Ascending aorta (tissue), 2 donors: Measurements from ENCODE around the gene TMEM132A. TPM values are rescaled to one million over a fixed set of nuclear protein-coding genes. Genes with fewer than 3 reads are reported as not detected.

Source experiments
- DNase-seq, 2 donors: peaks; one replicate each; pipeline ENCODE4 v3.0.0-alpha.2; 2019; ENCODE audit warnings: low spot score in 2 of 2
- H3K27ac ChIP-seq, 2 donors: fragments of 200-600 bp; sonication (generic); one replicate each; pipeline ENCODE4 v1.5.1; 2016 to 2017; ENCODE audit warnings: mild to moderate bottlenecking in 1 of 2
- H3K27me3 ChIP-seq: fragments of 200-600 bp; sonication (generic); one replicate; pipeline ENCODE4 v1.5.1; 2017
- H3K36me3 ChIP-seq, 2 donors: fragments of 200-600 bp; sonication (generic); one replicate each; pipeline ENCODE4 v1.5.1; 2016
- H3K4me1 ChIP-seq, 2 donors: fragments of 200-600 bp; sonication (generic); one replicate each; pipeline ENCODE4 v1.5.1; 2016 to 2017; ENCODE audit warnings: mild to moderate bottlenecking in 1 of 2
- H3K4me3 ChIP-seq, 2 donors: fragments of 200-600 bp; sonication (generic); one replicate each; pipeline ENCODE4 v1.5.1; 2016 to 2017; ENCODE audit warnings: mild to moderate bottlenecking in 1 of 2
- H3K9me3 ChIP-seq, 2 donors: fragments of 200-600 bp; sonication (generic); one replicate each; pipeline ENCODE4 v1.5.1; 2016
- CTCF ChIP-seq, 3 experiments: fragments of 200-600 bp in 2 of 3; fragments of 450-650 bp in 1 of 3; sonication (generic) in 2 of 3; IDR thresholded peaks; one replicate each; pipeline ENCODE4 v1.5.1; 2016 to 2019; ENCODE audit warnings: antibody characterized with exemption in 3 of 3, mild to moderate bottlenecking in 1 of 3, moderate library complexity in 1 of 3
- intact Hi-C: fragments of 100-400 bp; cut with DNase I; formaldehyde crosslinking; loops from one replicate; pipeline ENCODE4 v1.15.1; 2023
- total RNA-seq: library from RNA; depleted of rRNA; stranded (reverse); fragments of >200 nt; gene quantifications from one replicate; pipeline ENCODE4 v1.1.0, GENCODE V29; 2016

TMEM132A gene
- total RNA-seq, 1 donor from 2014 or later, result 18.9 TPM

DNA sequence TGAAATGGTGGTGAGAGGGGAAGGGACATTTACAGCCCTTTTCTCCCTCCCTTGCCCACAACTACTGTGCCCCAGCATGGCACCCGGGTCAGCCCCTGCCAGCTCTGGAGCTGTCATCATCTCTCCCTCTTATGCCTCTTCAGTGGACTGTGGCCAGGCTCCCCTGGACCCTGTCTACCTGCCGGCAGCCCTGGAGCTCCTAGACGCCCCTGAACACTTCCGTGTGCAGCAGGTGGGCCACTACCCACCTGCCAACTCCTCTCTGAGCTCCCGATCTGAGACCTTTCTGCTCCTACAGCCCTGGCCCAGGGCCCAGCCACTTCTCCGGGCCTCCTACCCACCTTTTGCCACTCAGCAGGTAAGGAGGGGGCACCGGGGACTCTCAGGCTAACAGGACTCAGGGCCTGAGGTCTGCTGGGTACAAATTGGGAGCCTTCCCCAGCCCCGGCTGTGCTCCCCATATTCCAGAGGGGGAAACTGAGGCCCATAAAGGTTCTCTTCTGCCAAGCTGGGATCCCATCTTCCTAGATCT is 2.9 kb downstream of the TMEM132A start:
- peaks cover 9 to 13% of the 10 kb centered on the region in 2 donors for H3K36me3 ChIP-seq
- intact Hi-C loops, result no loop called here
- no peak overlapping the region for H3K4me3 ChIP-seq
- DNase-seq, result no peak
- H3K9me3 ChIP-seq, result no peaks in the 10 kb centered on the region
- H3K27me3 ChIP-seq, result no peaks in the 10 kb centered on the region
- no peak overlapping the region for H3K27ac ChIP-seq
- no peak for TF ChIP-seq CTCF (IDR thresholded peaks at IDR 0.05)
- peaks cover 8 to 11% of the 10 kb centered on the region in 2 donors for H3K4me1 ChIP-seq

- intact Hi-C loops, result no loop called here
- H3K4me3 ChIP-seq, result no peak overlapping the region
- no peak for DNase-seq
- H3K36me3 ChIP-seq, result peaks cover 4 to 8% of the 10 kb centered on the region in 2 donors
- H3K27ac ChIP-seq, result no peak overlapping the region
- no peaks in the 10 kb centered on the region for H3K9me3 ChIP-seq
- no peaks in the 10 kb centered on the region for H3K27me3 ChIP-seq
- H3K4me1 ChIP-seq, result peaks cover 8 to 11% of the 10 kb centered on the region in 2 donors
- TF ChIP-seq CTCF (IDR thresholded peaks at IDR 0.05), result no peak
Observed at GRCh38 chr11:60927600-60927999, 3.3 kb downstream of the TMEM132A start.

DNA sequence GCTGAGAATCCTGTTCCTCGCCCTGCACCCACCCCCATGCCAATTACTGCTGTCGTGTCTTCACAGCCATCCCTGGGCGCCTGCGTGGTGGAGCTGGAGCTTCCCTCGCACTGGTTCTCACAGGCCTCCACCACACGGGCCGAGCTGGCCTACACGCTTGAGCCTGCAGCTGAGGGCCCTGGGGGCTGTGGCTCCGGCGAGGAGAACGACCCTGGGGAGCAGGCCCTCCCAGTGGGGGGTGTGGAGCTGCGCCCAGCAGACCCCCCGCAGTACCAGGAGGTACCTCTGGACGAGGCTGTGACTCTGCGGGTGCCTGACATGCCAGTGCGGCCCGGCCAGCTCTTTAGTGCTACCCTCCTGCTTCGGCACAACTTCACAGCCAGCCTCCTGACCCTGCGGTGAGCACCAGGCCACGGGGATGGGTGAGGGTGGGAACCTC is 4.3 kb downstream of the TMEM132A start:
- H3K9me3 ChIP-seq, result no peaks in the 10 kb centered on the region
- no peak for DNase-seq
- no peak overlapping the region for H3K4me3 ChIP-seq
- H3K4me1 ChIP-seq, result peaks cover 8 to 11% of the 10 kb centered on the region in 2 donors
- intact Hi-C loops, result no loop called here
- no peak for TF ChIP-seq CTCF (IDR thresholded peaks at IDR 0.05)
- H3K27me3 ChIP-seq, result no peaks in the 10 kb centered on the region
- no peaks in the 10 kb centered on the region for H3K36me3 ChIP-seq
- H3K27ac ChIP-seq, result no peak overlapping the region

GRCh38 chr11:60929764-60930163 is 5.5 kb downstream of the TMEM132A start:
- TF ChIP-seq CTCF (IDR thresholded peaks at IDR 0.05), result no peak

DNA sequence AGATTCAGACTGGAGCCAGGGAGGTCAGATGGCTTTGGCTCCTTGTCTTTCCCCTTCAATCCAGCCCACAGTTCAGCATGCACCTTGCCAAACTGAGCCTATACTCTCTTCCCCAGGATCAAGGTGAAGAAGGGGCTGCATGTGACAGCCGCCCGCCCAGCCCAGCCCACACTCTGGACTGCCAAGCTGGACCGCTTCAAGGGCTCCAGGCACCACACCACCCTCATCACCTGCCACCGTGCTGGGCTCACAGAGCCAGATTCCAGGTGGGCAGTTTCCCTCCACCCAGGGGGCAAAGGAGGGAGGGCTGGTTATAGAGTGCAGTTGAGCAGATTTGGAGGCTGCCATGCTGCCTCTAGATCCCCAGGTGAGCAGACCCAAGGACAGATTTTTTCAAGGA is 6.1 kb downstream of the TMEM132A start:
- no peaks in the 10 kb centered on the region for H3K4me1 ChIP-seq
- DNase-seq, result no peak
- TF ChIP-seq CTCF (IDR thresholded peaks at IDR 0.05), result no peak
- no peaks in the 10 kb centered on the region for H3K27me3 ChIP-seq
- H3K36me3 ChIP-seq, result no peaks in the 10 kb centered on the region
- no peak overlapping the region for H3K4me3 ChIP-seq
- H3K9me3 ChIP-seq, result no peaks in the 10 kb centered on the region
- intact Hi-C loops, result no loop called here
- no peak overlapping the region for H3K27ac ChIP-seq

More at GRCh38 chr11:60929764-60930163, 5.5 kb downstream of the TMEM132A start:
- DNase-seq, result no peak
- H3K36me3 ChIP-seq, result no peaks in the 10 kb centered on the region
- no peaks in the 10 kb centered on the region for H3K9me3 ChIP-seq
- H3K4me3 ChIP-seq, result no peak overlapping the region
- intact Hi-C loops, result no loop called here
- H3K27ac ChIP-seq, result no peak overlapping the region
- H3K27me3 ChIP-seq, result no peaks in the 10 kb centered on the region
- H3K4me1 ChIP-seq, result peaks cover 2 to 5% of the 10 kb centered on the region in 2 donors

DNA sequence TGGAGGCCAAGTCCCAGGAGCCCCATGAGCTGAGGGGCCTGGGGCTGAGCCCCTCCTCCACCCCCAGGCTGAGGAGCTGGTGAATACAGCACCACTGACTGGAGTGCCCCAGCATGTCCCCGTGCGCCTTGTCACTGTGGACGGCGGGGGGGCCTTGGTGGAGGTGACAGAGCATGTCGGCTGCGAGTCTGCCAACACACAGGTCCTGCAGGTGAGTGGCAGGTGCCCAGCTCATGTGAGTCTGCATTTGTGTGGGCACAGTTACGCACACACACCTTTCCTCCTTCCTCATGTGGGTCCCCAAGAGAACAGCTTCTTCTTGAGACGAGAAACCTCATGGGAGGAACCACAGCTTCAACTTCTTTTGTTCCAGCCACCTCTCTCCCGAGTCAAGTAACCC is 7.7 kb downstream of the TMEM132A start:
- intact Hi-C loops, result no loop called here
- Histone ChIP-seq H3K27ac (no peak overlapping the region), H3K9me3 (no peaks in the 10 kb centered on the region)

More for the DNA sequence above, 7.7 kb downstream of the TMEM132A start:
- no peak for TF ChIP-seq CTCF (IDR thresholded peaks at IDR 0.05)
- Histone ChIP-seq H3K36me3 (no peaks in the 10 kb centered on the region), H3K4me3 (no peak overlapping the region), H3K4me1 (no peaks in the 10 kb centered on the region), H3K27me3 (no peaks in the 10 kb centered on the region)
- DNase-seq, result no peak
